DOHH2 (cell line): Measurements from ENCODE around the gene SV2C.

Experiments used
- H3F3A ChIP-seq: fragments of 200-600 bp; sonication (generic), shearing (Covaris generic); 2 replicates; pipeline ENCODE4 v1.6.0; 2016; ENCODE audit warnings: antibody characterized with exemption, mild to moderate bottlenecking; ENCODE audit not compliant: control insufficient read depth, insufficient read depth
- H3K27ac ChIP-seq: fragments of 200-600 bp; sonication (generic); 2 replicates; pipeline ENCODE4 v1.5.1; 2014; ENCODE audit warnings: low read depth, mild to moderate bottlenecking, low read length, moderate library complexity
- H3K27me3 ChIP-seq: fragments of 200-600 bp; sonication (generic); 2 replicates; pipeline ENCODE4 v1.6.1; 2014; ENCODE audit warnings: mild to moderate bottlenecking, low read length, mixed read lengths; ENCODE audit not compliant: control insufficient read depth
- H3K36me3 ChIP-seq: fragments of 200-600 bp; sonication (generic); 2 replicates; pipeline ENCODE4 v1.6.1; 2014; ENCODE audit warnings: mild to moderate bottlenecking, low read length, moderate library complexity, mixed read lengths; ENCODE audit not compliant: control insufficient read depth
- H3K4me1 ChIP-seq: fragments of 200-600 bp; sonication (generic); 2 replicates; pipeline ENCODE4 v1.6.1; 2014; ENCODE audit warnings: mild to moderate bottlenecking, low read length, mixed read lengths; ENCODE audit not compliant: control insufficient read depth
- H3K4me2 ChIP-seq: fragments of 200-600 bp; sonication (generic); 2 replicates; pipeline ENCODE4 v1.6.0; 2014; ENCODE audit warnings: mild to moderate bottlenecking, low read length, moderate library complexity
- H3K4me3 ChIP-seq: fragments of 200-600 bp; sonication (generic); 2 replicates; pipeline ENCODE4 v1.5.1; 2014; ENCODE audit warnings: mild to moderate bottlenecking, low read length, mixed read lengths
- H3K79me2 ChIP-seq: fragments of 200-600 bp; sonication (generic); 2 replicates; pipeline ENCODE4 v1.6.1; 2014; ENCODE audit warnings: mild to moderate bottlenecking, low read length, mixed read lengths; ENCODE audit not compliant: control insufficient read depth
- H3K9me2 ChIP-seq: fragments of 200-600 bp; sonication (generic); replicated peaks from 2 replicates; pipeline ENCODE4 v1.6.1; 2014; ENCODE audit warnings: mild to moderate bottlenecking, low read length, mixed read lengths; ENCODE audit not compliant: control insufficient read depth
- H3K9me3 ChIP-seq: fragments of 200-600 bp; sonication (generic); 2 replicates; pipeline ENCODE4 v1.6.1; 2014; ENCODE audit warnings: antibody characterized with exemption, low read length, mixed read lengths; ENCODE audit not compliant: control insufficient read depth, insufficient read depth
- H4K20me1 ChIP-seq: fragments of 200-600 bp; sonication (generic); 2 replicates; pipeline ENCODE4 v1.6.0; 2014; ENCODE audit warnings: low read depth, mild to moderate bottlenecking, antibody characterized with exemption, low read length, moderate library complexity; ENCODE audit not compliant: control insufficient read depth, insufficient read depth
- EZH2phosphoT487 ChIP-seq: fragments of 200-600 bp; sonication (generic); IDR thresholded peaks from 2 replicates; pipeline ENCODE4 v1.6.1; 2017; ENCODE audit warnings: borderline replicate concordance, mild to moderate bottlenecking, antibody characterized with exemption, low read length, moderate library complexity, mixed read lengths
- TF ChIP-seq, protein P1 (sequence below): fragments of 200-600 bp; sonication (generic); IDR thresholded peaks from one replicate; pipeline ENCODE4 v1.5.1; 2014; ENCODE audit warnings: antibody characterized with exemption, mild to moderate bottlenecking, low read depth, low read length; ENCODE audit not compliant: poor library complexity, severe bottlenecking

SV2C gene

DNA sequence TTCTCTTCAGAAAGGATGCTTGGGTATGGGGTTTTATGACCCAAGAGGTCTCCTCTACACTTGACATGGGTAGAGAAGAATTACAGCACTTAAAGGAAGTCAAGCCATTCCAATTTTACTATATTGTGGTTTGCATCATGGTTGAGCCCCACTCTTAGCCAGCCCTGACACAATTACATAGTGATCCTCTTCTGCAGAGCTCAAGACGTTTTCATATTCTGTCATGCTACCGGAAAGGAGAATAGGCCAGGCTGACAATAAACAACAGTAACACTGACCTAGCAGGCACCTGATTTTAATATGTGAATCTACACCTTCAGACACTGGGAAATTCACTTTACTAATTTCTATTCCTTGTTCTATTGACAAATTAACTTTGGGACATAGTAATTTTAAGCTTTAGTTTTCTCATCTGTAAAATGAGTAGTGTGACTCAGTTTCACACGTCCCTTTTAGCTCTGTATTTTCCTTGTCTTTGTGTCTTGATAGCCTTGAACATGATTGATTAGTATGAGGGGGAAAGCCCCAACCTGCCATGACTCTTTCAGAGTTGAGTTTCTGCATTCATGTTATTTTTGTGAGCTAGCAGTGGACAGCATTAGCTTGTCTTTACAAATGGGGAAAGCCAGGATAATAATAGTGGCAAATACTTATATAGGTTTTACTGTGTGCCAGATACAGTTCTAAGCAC is 83.8 kb downstream of the SV2C start:
- H3K27ac ChIP-seq = no peak overlapping the region
- no peaks in the 10 kb centered on the region for H3K4me1 ChIP-seq
- H4K20me1 ChIP-seq = no peaks in the 10 kb centered on the region
- no peaks in the 10 kb centered on the region for H3K36me3 ChIP-seq
- H3K79me2 ChIP-seq = no peaks in the 10 kb centered on the region
- TF ChIP-seq EZH2phosphoT487 = no peak
- H3K4me2 ChIP-seq = no peak overlapping the region
- no peak overlapping the region for H3K4me3 ChIP-seq
- H3F3A ChIP-seq = no peaks in the 10 kb centered on the region
- H3K27me3 ChIP-seq = no peaks in the 10 kb centered on the region
- H3K9me3 ChIP-seq = no peaks in the 10 kb centered on the region
- H3K9me2 ChIP-seq = no peaks in the 10 kb centered on the region

DNA sequence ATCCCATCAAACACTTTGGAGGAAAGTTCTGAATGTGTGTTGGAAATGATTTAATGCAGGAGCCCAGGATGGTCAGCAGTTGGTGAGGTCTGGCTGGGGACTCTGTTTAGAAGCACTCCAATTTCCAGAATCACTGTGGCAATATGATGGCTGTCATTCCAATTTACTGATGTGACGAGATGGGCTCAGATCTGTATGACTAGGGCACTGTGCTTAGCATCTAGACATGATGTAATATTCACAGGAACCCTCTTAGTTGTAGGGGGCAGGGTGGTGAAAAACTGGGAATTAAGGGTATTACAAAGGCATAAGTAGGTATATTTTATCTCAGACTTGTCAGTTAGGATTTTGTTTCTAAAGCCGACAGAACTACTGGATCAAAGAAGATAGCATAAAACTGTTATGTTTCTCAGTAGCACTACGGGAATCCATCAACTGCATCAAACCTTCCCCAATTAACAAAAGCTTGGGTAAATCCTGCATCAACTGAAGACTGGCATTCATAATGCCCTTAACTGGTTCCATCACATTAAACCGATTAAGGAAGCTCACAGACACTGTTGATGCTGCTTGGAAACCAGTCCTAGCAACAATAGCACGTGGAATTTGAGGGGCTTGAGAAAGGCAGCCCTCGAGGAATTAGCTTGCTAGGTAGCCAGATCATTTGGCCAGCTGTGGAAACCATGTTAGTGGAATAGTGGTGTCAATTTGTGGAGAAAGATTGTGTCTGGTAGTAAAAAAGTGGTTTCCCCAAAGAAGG is 86.1 kb downstream of the SV2C start:
- Histone ChIP-seq H3K36me3 (no peaks in the 10 kb centered on the region), H3K9me3 (no peaks in the 10 kb centered on the region), H3K4me1 (no peaks in the 10 kb centered on the region), H3K9me2 (no peaks in the 10 kb centered on the region), H3K27me3 (no peaks in the 10 kb centered on the region), H3K4me3 (no peak overlapping the region), H3K4me2 (no peak overlapping the region), H3K79me2 (no peaks in the 10 kb centered on the region), H4K20me1 (no peaks in the 10 kb centered on the region), H3F3A (no peaks in the 10 kb centered on the region), H3K27ac (no peak overlapping the region)
- TF ChIP-seq, protein P1, sequence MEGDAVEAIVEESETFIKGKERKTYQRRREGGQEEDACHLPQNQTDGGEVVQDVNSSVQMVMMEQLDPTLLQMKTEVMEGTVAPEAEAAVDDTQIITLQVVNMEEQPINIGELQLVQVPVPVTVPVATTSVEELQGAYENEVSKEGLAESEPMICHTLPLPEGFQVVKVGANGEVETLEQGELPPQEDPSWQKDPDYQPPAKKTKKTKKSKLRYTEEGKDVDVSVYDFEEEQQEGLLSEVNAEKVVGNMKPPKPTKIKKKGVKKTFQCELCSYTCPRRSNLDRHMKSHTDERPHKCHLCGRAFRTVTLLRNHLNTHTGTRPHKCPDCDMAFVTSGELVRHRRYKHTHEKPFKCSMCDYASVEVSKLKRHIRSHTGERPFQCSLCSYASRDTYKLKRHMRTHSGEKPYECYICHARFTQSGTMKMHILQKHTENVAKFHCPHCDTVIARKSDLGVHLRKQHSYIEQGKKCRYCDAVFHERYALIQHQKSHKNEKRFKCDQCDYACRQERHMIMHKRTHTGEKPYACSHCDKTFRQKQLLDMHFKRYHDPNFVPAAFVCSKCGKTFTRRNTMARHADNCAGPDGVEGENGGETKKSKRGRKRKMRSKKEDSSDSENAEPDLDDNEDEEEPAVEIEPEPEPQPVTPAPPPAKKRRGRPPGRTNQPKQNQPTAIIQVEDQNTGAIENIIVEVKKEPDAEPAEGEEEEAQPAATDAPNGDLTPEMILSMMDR = no peak
- TF ChIP-seq EZH2phosphoT487 = no peak

DNA sequence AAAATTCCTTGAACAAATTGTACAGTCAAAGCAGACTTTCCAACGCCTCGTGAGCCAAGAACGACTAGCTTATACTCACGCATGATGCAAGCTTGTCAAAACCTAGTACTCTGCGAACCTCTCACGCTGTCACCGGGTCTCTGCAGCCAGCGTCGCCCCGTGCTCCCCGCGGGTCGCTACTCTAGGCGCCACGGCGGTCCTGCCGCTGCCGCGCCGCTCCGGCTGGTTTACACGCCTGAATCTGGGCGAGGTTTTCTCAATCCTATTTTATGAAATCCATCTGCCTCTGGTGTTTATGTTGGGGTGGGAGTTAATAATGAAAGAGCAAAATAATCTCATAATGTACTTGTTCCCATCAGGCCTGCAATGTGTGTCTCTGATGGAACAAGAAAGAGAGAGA is 90.9 kb downstream of the SV2C start:
- Histone ChIP-seq H3K36me3 (no peaks in the 10 kb centered on the region), H3K79me2 (no peaks in the 10 kb centered on the region), H3K27ac (no peak overlapping the region), H3K27me3 (peaks cover 7% of the 10 kb centered on the region; the same call in 1 of the 2 replicates), H3F3A (no peaks in the 10 kb centered on the region), H3K9me2 (no peaks in the 10 kb centered on the region), H3K4me3 (no peak overlapping the region), H3K4me2 (no peak overlapping the region), H3K4me1 (peaks cover 12% of the 10 kb centered on the region), H4K20me1 (no peaks in the 10 kb centered on the region), H3K9me3 (no peaks in the 10 kb centered on the region)
- TF ChIP-seq EZH2phosphoT487 = no peak
- TF ChIP-seq, protein P1 = no peak

DNA sequence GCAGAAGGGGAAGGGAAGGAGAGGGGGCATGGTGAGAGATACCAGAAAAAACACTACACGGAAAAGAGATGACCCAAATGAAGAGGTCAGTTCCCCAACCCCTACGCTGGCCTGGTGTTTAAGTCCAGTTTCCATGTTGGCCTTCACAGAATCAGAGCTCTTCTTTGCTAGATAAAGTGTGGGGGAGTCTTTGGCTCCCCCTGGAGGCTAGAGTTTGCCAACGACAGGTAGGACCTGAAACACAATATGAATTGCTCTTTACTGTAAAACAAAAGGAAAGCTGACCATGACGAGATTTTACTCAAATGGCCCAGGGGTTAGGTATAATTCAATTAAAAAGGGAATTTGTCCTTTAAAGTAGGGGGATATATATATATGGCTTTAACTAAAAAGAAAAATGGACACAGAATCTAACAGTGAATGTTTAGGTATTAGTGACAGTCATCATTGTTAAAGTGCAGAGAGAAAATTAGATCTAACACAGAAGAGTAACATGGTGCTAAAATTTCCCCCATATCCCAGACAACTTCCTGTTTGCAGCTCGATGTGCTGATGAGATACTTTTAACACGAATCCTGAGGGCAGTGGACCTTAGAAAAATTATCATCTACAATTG is 92.0 kb downstream of the SV2C start:
- Histone ChIP-seq H3K4me3 (no peak overlapping the region), H3K27ac (no peak overlapping the region), H3K36me3 (no peaks in the 10 kb centered on the region), H3K9me3 (no peaks in the 10 kb centered on the region), H3K9me2 (no peaks in the 10 kb centered on the region), H3F3A (no peaks in the 10 kb centered on the region), H3K4me2 (peak overlapping the region; percentile 34; the same call in 1 of the 2 replicates), H3K27me3 (peaks cover 13% of the 10 kb centered on the region; the same call in 1 of the 2 replicates), H4K20me1 (no peaks in the 10 kb centered on the region), H3K79me2 (no peaks in the 10 kb centered on the region), H3K4me1 (peaks cover 12% of the 10 kb centered on the region)
- TF ChIP-seq, protein P1 = peak; percentile 82
- no peak for TF ChIP-seq EZH2phosphoT487
